Osteocyte (in vitro differentiated cells): Measurements from ENCODE around the gene EPN3. TPM values are rescaled to one million over a fixed set of nuclear protein-coding genes. Genes with fewer than 3 reads are reported as not detected.

Experiments
- DNase-seq: peaks from one replicate; pipeline ENCODE4 v3.0.0; 2021; ENCODE audit warnings: mixed read lengths; ENCODE audit not compliant: unreplicated experiment; ENCODE audit errors: extremely low spot score
- H3K27ac Mint-ChIP-seq: one replicate; pipeline ENCODE4 v1.8.0; 2021; ENCODE audit warnings: mild to moderate bottlenecking, mixed read lengths; ENCODE audit not compliant: unreplicated experiment
- H3K27me3 Mint-ChIP-seq: one replicate; pipeline ENCODE4 v1.8.0; 2021; ENCODE audit warnings: mixed read lengths; ENCODE audit not compliant: unreplicated experiment
- H3K36me3 Mint-ChIP-seq: one replicate; pipeline ENCODE4 v1.8.0; 2021; ENCODE audit warnings: mixed read lengths; ENCODE audit not compliant: unreplicated experiment
- H3K4me1 Mint-ChIP-seq: one replicate; pipeline ENCODE4 v1.8.0; 2021; ENCODE audit warnings: mixed read lengths; ENCODE audit not compliant: unreplicated experiment
- H3K4me3 Mint-ChIP-seq: one replicate; pipeline ENCODE4 v1.8.0; 2021; ENCODE audit warnings: mild to moderate bottlenecking, moderate library complexity, mixed read lengths; ENCODE audit not compliant: unreplicated experiment
- H3K9me3 Mint-ChIP-seq: one replicate; pipeline ENCODE4 v1.8.0; 2021; ENCODE audit warnings: mixed read lengths; ENCODE audit not compliant: unreplicated experiment
- CTCF ChIP-seq: fragments of 200-600 bp; sonication (generic); IDR thresholded peaks from 2 replicates; pipeline ENCODE4 v1.5.0; 2021; ENCODE audit warnings: antibody characterized with exemption, mild to moderate bottlenecking, moderate library complexity
- total RNA-seq: library from RNA; stranded (reverse); gene quantifications from 2 replicates; pipeline ENCODE4 v1.2.1, GENCODE V29; 2021

The EPN3 gene
- total RNA-seq, 1 donor from 2014 or later: not detected

- DNase-seq: no peak
- TF ChIP-seq CTCF: no peak
- Mint-ChIP-seq H3K4me1 (peaks cover 12% of the 10 kb centered on the region), H3K4me3 (no peak overlapping the region), H3K9me3 (no peaks in the 10 kb centered on the region), H3K36me3 (no peaks in the 10 kb centered on the region), H3K27me3 (peaks cover 40% of the 10 kb centered on the region), H3K27ac (no peak overlapping the region)
Measured at GRCh38 chr17:50534222-50534978, 1.9 kb downstream of the EPN3 start.

GRCh38 chr17:50534979-50535326, 2.4 kb downstream of the EPN3 start:
- no peak overlapping the region for H3K27ac Mint-ChIP-seq
- H3K27me3 Mint-ChIP-seq: peaks cover 34% of the 10 kb centered on the region
- no peak for DNase-seq
- TF ChIP-seq CTCF: no peak
- no peaks in the 10 kb centered on the region for H3K9me3 Mint-ChIP-seq
- no peak overlapping the region for H3K4me3 Mint-ChIP-seq
- H3K36me3 Mint-ChIP-seq: no peaks in the 10 kb centered on the region
- peaks cover 12% of the 10 kb centered on the region for H3K4me1 Mint-ChIP-seq

GRCh38 chr17:50535407-50535806, 2.9 kb downstream of the EPN3 start:
- Mint-ChIP-seq H3K9me3 (no peaks in the 10 kb centered on the region), H3K4me3 (no peak overlapping the region), H3K27ac (no peak overlapping the region), H3K36me3 (no peaks in the 10 kb centered on the region), H3K27me3 (peaks cover 33% of the 10 kb centered on the region), H3K4me1 (peaks cover 12% of the 10 kb centered on the region)
- no peak for DNase-seq
- TF ChIP-seq CTCF: no peak

- peaks cover 18% of the 10 kb centered on the region for H3K27me3 Mint-ChIP-seq
- no peak for TF ChIP-seq CTCF
- H3K27ac Mint-ChIP-seq: no peak overlapping the region
- no peaks in the 10 kb centered on the region for H3K36me3 Mint-ChIP-seq
- no peak for DNase-seq
- H3K9me3 Mint-ChIP-seq: no peaks in the 10 kb centered on the region
- H3K4me3 Mint-ChIP-seq: no peak overlapping the region
- H3K4me1 Mint-ChIP-seq: peaks cover 16% of the 10 kb centered on the region
Measured at GRCh38 chr17:50536683-50537646, 4.4 kb downstream of the EPN3 start.
